ENCODE measurements around the gene LRRC38.

The LRRC38 gene

GRCh38 chr1:13523780-13524477 is 10.1 kb upstream of the LRRC38 start:
- no peak overlapping the region for H3K4me3 ChIP-seq (ENCODE audit: low read depth, low read length)
- no peak for DNase-seq (ENCODE audit: low read depth, low spot score)
- in situ Hi-C loops (cut with HindIII; ENCODE audit: low sequenced_read_pairs), result no loop called here

DNA sequence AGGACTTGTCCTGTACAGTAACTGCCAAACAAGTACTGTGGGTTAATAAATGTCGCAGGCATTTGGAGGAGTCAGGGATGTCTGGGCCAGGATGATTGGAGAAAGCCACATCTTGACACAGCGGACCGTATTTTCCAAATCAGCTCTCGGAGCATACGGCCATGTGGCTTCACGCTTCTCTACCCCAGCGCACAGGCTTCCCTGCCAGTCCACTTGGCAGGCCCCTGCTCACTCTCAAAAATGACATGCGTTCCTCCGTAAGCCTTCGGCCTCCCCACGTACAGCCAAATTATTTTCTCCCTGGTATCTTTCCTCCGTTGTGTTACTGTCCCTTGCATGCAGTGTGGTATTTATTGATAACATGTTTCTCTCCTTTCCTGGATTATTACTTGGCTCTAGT is 7.2 kb upstream of the LRRC38 start:
- H3K4me3 ChIP-seq (ENCODE audit: low read depth, low read length), result no peak overlapping the region
- in situ Hi-C loops (cut with HindIII; ENCODE audit: low sequenced_read_pairs), result no loop called here
- no peak for DNase-seq (ENCODE audit: low read depth, low spot score)
- TF ChIP-seq, protein P1, sequence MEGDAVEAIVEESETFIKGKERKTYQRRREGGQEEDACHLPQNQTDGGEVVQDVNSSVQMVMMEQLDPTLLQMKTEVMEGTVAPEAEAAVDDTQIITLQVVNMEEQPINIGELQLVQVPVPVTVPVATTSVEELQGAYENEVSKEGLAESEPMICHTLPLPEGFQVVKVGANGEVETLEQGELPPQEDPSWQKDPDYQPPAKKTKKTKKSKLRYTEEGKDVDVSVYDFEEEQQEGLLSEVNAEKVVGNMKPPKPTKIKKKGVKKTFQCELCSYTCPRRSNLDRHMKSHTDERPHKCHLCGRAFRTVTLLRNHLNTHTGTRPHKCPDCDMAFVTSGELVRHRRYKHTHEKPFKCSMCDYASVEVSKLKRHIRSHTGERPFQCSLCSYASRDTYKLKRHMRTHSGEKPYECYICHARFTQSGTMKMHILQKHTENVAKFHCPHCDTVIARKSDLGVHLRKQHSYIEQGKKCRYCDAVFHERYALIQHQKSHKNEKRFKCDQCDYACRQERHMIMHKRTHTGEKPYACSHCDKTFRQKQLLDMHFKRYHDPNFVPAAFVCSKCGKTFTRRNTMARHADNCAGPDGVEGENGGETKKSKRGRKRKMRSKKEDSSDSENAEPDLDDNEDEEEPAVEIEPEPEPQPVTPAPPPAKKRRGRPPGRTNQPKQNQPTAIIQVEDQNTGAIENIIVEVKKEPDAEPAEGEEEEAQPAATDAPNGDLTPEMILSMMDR (IDR thresholded peaks at IDR 0.05; ENCODE audit: low read depth, low read length), result no peak

More at GRCh38 chr1:13523780-13524477, 10.1 kb upstream of the LRRC38 start:
- TF ChIP-seq, protein P1 (IDR thresholded peaks at IDR 0.05; ENCODE audit: low read depth, low read length), result no peak

GRCh38 chr1:13517193-13517812 is 3.5 kb upstream of the LRRC38 start:
- no peak for DNase-seq (ENCODE audit: low read depth, low spot score)
- in situ Hi-C loops (cut with HindIII; ENCODE audit: low sequenced_read_pairs), result no loop called here
- no peak overlapping the region for H3K4me3 ChIP-seq (ENCODE audit: low read depth, low read length)
- TF ChIP-seq, protein P1 (IDR thresholded peaks at IDR 0.05; ENCODE audit: low read depth, low read length), result peak; percentile 21

DNA sequence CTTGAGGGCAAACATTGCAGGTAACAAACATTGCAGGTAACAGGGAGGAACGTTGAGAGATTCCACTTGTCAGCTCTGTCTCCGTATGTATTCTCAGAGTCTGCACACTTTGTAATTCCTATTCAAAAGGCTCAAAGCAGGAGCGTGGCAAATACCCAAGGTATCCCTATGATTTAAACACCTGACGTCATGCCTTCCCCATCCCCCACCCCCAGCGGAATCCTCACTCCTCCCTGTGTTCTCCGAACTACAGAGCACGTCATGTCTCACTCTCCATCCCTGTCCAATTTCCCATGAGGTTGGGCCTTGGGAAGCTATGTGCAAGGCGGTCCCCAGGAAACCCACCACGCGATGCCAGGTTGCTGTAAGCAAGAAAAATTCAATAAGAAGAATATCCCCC is 2.8 kb upstream of the LRRC38 start:
- no peak overlapping the region for H3K4me3 ChIP-seq (ENCODE audit: low read depth, low read length)
- TF ChIP-seq, protein P1 (IDR thresholded peaks at IDR 0.05; ENCODE audit: low read depth, low read length), result no peak
- no peak for DNase-seq (ENCODE audit: low read depth, low spot score)
- in situ Hi-C loops (cut with HindIII; ENCODE audit: low sequenced_read_pairs), result no loop called here

- TF ChIP-seq, protein P1 (IDR thresholded peaks at IDR 0.05; ENCODE audit: low read depth, low read length), result no peak
- no peak for DNase-seq (ENCODE audit: low read depth, low spot score)
- in situ Hi-C loops (cut with HindIII; ENCODE audit: low sequenced_read_pairs), result no loop called here
- H3K4me3 ChIP-seq (ENCODE audit: low read depth, low read length), result no peak overlapping the region
These were observed 1.0 kb upstream of the LRRC38 start for GRCh38 chr1:13514821-13515220.

GRCh38 chr1:13513063-13513894 is 524 bp downstream of the LRRC38 start:
- TF ChIP-seq, protein P1 (IDR thresholded peaks at IDR 0.05; ENCODE audit: low read depth, low read length), result no peak
- no peak overlapping the region for H3K4me3 ChIP-seq (ENCODE audit: low read depth, low read length)
- in situ Hi-C loops (cut with HindIII; ENCODE audit: low sequenced_read_pairs), result no loop called here
- no peak for DNase-seq (ENCODE audit: low read depth, low spot score)

Measured in astrocyte of the spinal cord (primary cell).